Activated T-cell treated with anti-CD3 and anti-CD28 coated beads, Interleukin-2, amount 50 U/mL, for 24 hours (primary cell): ENCODE data around the gene PLAAT5.

Experiments used
- DNase-seq: peaks from one replicate; pipeline ENCODE4 v3.0.0-alpha.2; 2020
- H3K27ac Mint-ChIP-seq: 2 replicates; pipeline ENCODE4 v1.8.0; 2020; ENCODE audit warnings: mild to moderate bottlenecking, mixed read lengths
- H3K27me3 Mint-ChIP-seq: 2 replicates; pipeline ENCODE4 v1.8.0; 2020; ENCODE audit warnings: mixed read lengths
- H3K36me3 Mint-ChIP-seq: 2 replicates; pipeline ENCODE4 v1.8.0; 2020; ENCODE audit warnings: low read depth, mixed read lengths
- H3K4me1 Mint-ChIP-seq: 2 replicates; pipeline ENCODE4 v1.8.0; 2020; ENCODE audit warnings: low read depth, mixed read lengths
- H3K4me3 Mint-ChIP-seq: 2 replicates; pipeline ENCODE4 v1.8.0; 2020; ENCODE audit warnings: mild to moderate bottlenecking, moderate library complexity, mixed read lengths
- H3K9me3 Mint-ChIP-seq: 2 replicates; pipeline ENCODE4 v1.8.0; 2020; ENCODE audit warnings: mixed read lengths

Gene PLAAT5

GRCh38 chr11:63504933-63505586, 14.1 kb upstream of the PLAAT5 start:
- DNase-seq = no peak
- H3K4me3 Mint-ChIP-seq = no peak overlapping the region
- H3K4me1 Mint-ChIP-seq = peaks cover 14% of the 10 kb centered on the region
- H3K27me3 Mint-ChIP-seq = no peaks in the 10 kb centered on the region
- peaks cover 3% of the 10 kb centered on the region for H3K36me3 Mint-ChIP-seq
- H3K27ac Mint-ChIP-seq = no peak overlapping the region
- peaks cover 7% of the 10 kb centered on the region for H3K9me3 Mint-ChIP-seq

GRCh38 chr11:63504054-63504453, 13.1 kb upstream of the PLAAT5 start:
- Mint-ChIP-seq H3K27ac (no peak overlapping the region), H3K9me3 (peaks cover 16% of the 10 kb centered on the region)

GRCh38 chr11:63503492-63503891, 12.5 kb upstream of the PLAAT5 start:
- H3K36me3 Mint-ChIP-seq = peaks cover 3% of the 10 kb centered on the region
- peaks cover 16% of the 10 kb centered on the region for H3K9me3 Mint-ChIP-seq
- H3K27ac Mint-ChIP-seq = no peak overlapping the region
- H3K4me3 Mint-ChIP-seq = no peak overlapping the region
- peaks cover 14% of the 10 kb centered on the region for H3K4me1 Mint-ChIP-seq
- no peak for DNase-seq
- H3K27me3 Mint-ChIP-seq = peaks cover 4% of the 10 kb centered on the region

More at GRCh38 chr11:63504054-63504453, 13.1 kb upstream of the PLAAT5 start:
- Mint-ChIP-seq H3K4me3 (no peak overlapping the region), H3K36me3 (peaks cover 3% of the 10 kb centered on the region), H3K27me3 (no peaks in the 10 kb centered on the region), H3K4me1 (peaks cover 14% of the 10 kb centered on the region)
- DNase-seq = no peak

GRCh38 chr11:63502252-63502820, 11.4 kb upstream of the PLAAT5 start:
- Mint-ChIP-seq H3K9me3 (peaks cover 16% of the 10 kb centered on the region), H3K27me3 (peaks cover 6% of the 10 kb centered on the region), H3K27ac (no peak overlapping the region), H3K4me1 (peaks cover 14% of the 10 kb centered on the region), H3K36me3 (peaks cover 3% of the 10 kb centered on the region), H3K4me3 (no peak overlapping the region)
- no peak for DNase-seq

- no peak overlapping the region for H3K4me3 Mint-ChIP-seq
- H3K9me3 Mint-ChIP-seq = peaks cover 16% of the 10 kb centered on the region
- H3K27me3 Mint-ChIP-seq = peaks cover 11% of the 10 kb centered on the region
- peaks cover 13% of the 10 kb centered on the region for H3K4me1 Mint-ChIP-seq
- H3K36me3 Mint-ChIP-seq = peaks cover 3% of the 10 kb centered on the region
- no peak for DNase-seq
- H3K27ac Mint-ChIP-seq = no peak overlapping the region
Observed at GRCh38 chr11:63501236-63501635, 10.3 kb upstream of the PLAAT5 start.

GRCh38 chr11:63499874-63500273, 8.9 kb upstream of the PLAAT5 start:
- H3K9me3 Mint-ChIP-seq = peaks cover 16% of the 10 kb centered on the region
- H3K27ac Mint-ChIP-seq = no peak overlapping the region
- H3K4me1 Mint-ChIP-seq = peaks cover 8% of the 10 kb centered on the region
- peaks cover 15% of the 10 kb centered on the region for H3K27me3 Mint-ChIP-seq
- H3K36me3 Mint-ChIP-seq = peaks cover 3% of the 10 kb centered on the region
- H3K4me3 Mint-ChIP-seq = no peak overlapping the region
- no peak for DNase-seq

- Mint-ChIP-seq H3K27me3 (peaks cover 36% of the 10 kb centered on the region), H3K27ac (no peak overlapping the region), H3K9me3 (peaks cover 8% of the 10 kb centered on the region), H3K4me1 (peaks cover 11% of the 10 kb centered on the region), H3K36me3 (no peaks in the 10 kb centered on the region), H3K4me3 (no peak overlapping the region)
- no peak for DNase-seq
Observed at GRCh38 chr11:63494975-63495374, 4.0 kb upstream of the PLAAT5 start.

GRCh38 chr11:63493127-63493526, 2.2 kb upstream of the PLAAT5 start:
- no peaks in the 10 kb centered on the region for H3K36me3 Mint-ChIP-seq
- no peak for DNase-seq
- no peaks in the 10 kb centered on the region for H3K9me3 Mint-ChIP-seq
- peaks cover 11% of the 10 kb centered on the region for H3K4me1 Mint-ChIP-seq
- H3K4me3 Mint-ChIP-seq = no peak overlapping the region
- peaks cover 36% of the 10 kb centered on the region for H3K27me3 Mint-ChIP-seq
- H3K27ac Mint-ChIP-seq = no peak overlapping the region

- peaks cover 36% of the 10 kb centered on the region for H3K27me3 Mint-ChIP-seq
Observed at GRCh38 chr11:63492441-63492840, 1.5 kb upstream of the PLAAT5 start.

GRCh38 chr11:63491636-63492372, 837 bp upstream of the PLAAT5 start:
- no peaks in the 10 kb centered on the region for H3K36me3 Mint-ChIP-seq
- peaks cover 30% of the 10 kb centered on the region for H3K27me3 Mint-ChIP-seq
- H3K9me3 Mint-ChIP-seq = no peaks in the 10 kb centered on the region
- H3K4me3 Mint-ChIP-seq = peak overlapping the region; percentile 78
- H3K27ac Mint-ChIP-seq = no peak overlapping the region
- no peak for DNase-seq
- H3K4me1 Mint-ChIP-seq = peaks cover 11% of the 10 kb centered on the region

More at GRCh38 chr11:63492441-63492840, 1.5 kb upstream of the PLAAT5 start:
- peaks cover 11% of the 10 kb centered on the region for H3K4me1 Mint-ChIP-seq
- no peaks in the 10 kb centered on the region for H3K9me3 Mint-ChIP-seq
- no peaks in the 10 kb centered on the region for H3K36me3 Mint-ChIP-seq
- H3K27ac Mint-ChIP-seq = no peak overlapping the region
- H3K4me3 Mint-ChIP-seq = no peak overlapping the region
- no peak for DNase-seq

- peaks cover 30% of the 10 kb centered on the region for H3K27me3 Mint-ChIP-seq
- H3K36me3 Mint-ChIP-seq = no peaks in the 10 kb centered on the region
Observed at GRCh38 chr11:63491240-63491587, 247 bp upstream of the PLAAT5 start.

GRCh38 chr11:63489879-63490278, 1.1 kb downstream of the PLAAT5 start:
- Mint-ChIP-seq H3K27ac (no peak overlapping the region), H3K4me1 (peaks cover 11% of the 10 kb centered on the region), H3K36me3 (no peaks in the 10 kb centered on the region), H3K9me3 (peaks cover 12% of the 10 kb centered on the region), H3K27me3 (peaks cover 27% of the 10 kb centered on the region), H3K4me3 (no peak overlapping the region)
- no peak for DNase-seq

More at GRCh38 chr11:63491240-63491587, 247 bp upstream of the PLAAT5 start:
- peak overlapping the region; percentile 78 for H3K4me3 Mint-ChIP-seq
- H3K4me1 Mint-ChIP-seq = peaks cover 11% of the 10 kb centered on the region
- H3K27ac Mint-ChIP-seq = peak overlapping the region; percentile 23
- H3K9me3 Mint-ChIP-seq = no peaks in the 10 kb centered on the region
- DNase-seq = no peak

GRCh38 chr11:63488789-63489188, 2.2 kb downstream of the PLAAT5 start:
- Mint-ChIP-seq H3K4me1 (peaks cover 11% of the 10 kb centered on the region), H3K27me3 (peaks cover 24% of the 10 kb centered on the region), H3K36me3 (no peaks in the 10 kb centered on the region), H3K4me3 (no peak overlapping the region), H3K27ac (no peak overlapping the region), H3K9me3 (peaks cover 14% of the 10 kb centered on the region)
- no peak for DNase-seq

- H3K4me1 Mint-ChIP-seq = no peaks in the 10 kb centered on the region
- peaks cover 14% of the 10 kb centered on the region for H3K9me3 Mint-ChIP-seq
- no peak overlapping the region for H3K4me3 Mint-ChIP-seq
- DNase-seq = no peak
- no peaks in the 10 kb centered on the region for H3K36me3 Mint-ChIP-seq
- peaks cover 9% of the 10 kb centered on the region for H3K27me3 Mint-ChIP-seq
- H3K27ac Mint-ChIP-seq = no peak overlapping the region
Observed at GRCh38 chr11:63485777-63486176, 5.2 kb downstream of the PLAAT5 start.

GRCh38 chr11:63480039-63480438, 10.9 kb downstream of the PLAAT5 start:
- Mint-ChIP-seq H3K9me3 (peaks cover 14% of the 10 kb centered on the region), H3K4me1 (no peaks in the 10 kb centered on the region), H3K4me3 (no peak overlapping the region), H3K27me3 (no peaks in the 10 kb centered on the region), H3K36me3 (no peaks in the 10 kb centered on the region), H3K27ac (no peak overlapping the region)
- DNase-seq = no peak
